WTC11 (cell line): ENCODE results near the gene PLCL2. TPM values are rescaled to one million over a fixed set of nuclear protein-coding genes. Genes with fewer than 3 reads are reported as not detected.

Experiments used
- ATAC-seq: fragments of 200-7000 bp; cut with Tn5 transposase; 2 replicates; pipeline ENCODE4 v1.10.0; 2021; ENCODE audit warnings: mild to moderate bottlenecking, moderate library complexity
- CTCF ChIA-PET: fragments of 300-600 bp; sonication (Branson Sonifier 250); formaldehyde crosslinking; loops from one replicate; lab custom pipeline; 2021; ENCODE audit warnings: antibody characterized with exemption; lab: Charles Lee
- POLR2A ChIA-PET: fragments of 350-600 bp; sonication (Branson Sonifier 250); formaldehyde crosslinking; loops from one replicate; lab custom pipeline; 2021; ENCODE audit warnings: antibody characterized with exemption; lab: Charles Lee
- DNase-seq: peaks from one replicate; pipeline ENCODE4 v3.0.0; 2021; ENCODE audit warnings: low spot score
- H3K27ac Mint-ChIP-seq: 2 replicates; pipeline ENCODE4 v1.8.0; 2021; ENCODE audit warnings: mixed read lengths
- H3K27me3 Mint-ChIP-seq: 2 replicates; pipeline ENCODE4 v1.8.0; 2021; ENCODE audit warnings: low read depth, mild to moderate bottlenecking, moderate library complexity, mixed read lengths
- H3K36me3 Mint-ChIP-seq: 2 replicates; pipeline ENCODE4 v1.8.0; 2021; ENCODE audit warnings: mixed read lengths
- H3K4me1 Mint-ChIP-seq: 2 replicates; pipeline ENCODE4 v1.8.0; 2022; ENCODE audit warnings: mixed read lengths
- H3K4me3 Mint-ChIP-seq: 2 replicates; pipeline ENCODE4 v1.8.0; 2021; ENCODE audit warnings: mild to moderate bottlenecking, moderate library complexity, mixed read lengths
- H3K9me3 Mint-ChIP-seq: 2 replicates; pipeline ENCODE4 v1.8.0; 2021; ENCODE audit warnings: mixed read lengths
- ATF3 ChIP-seq: sonication (generic); formaldehyde crosslinking; conservative IDR thresholded peaks from 2 replicates; pipeline ENCODE4 v1.8.1; 2022; ENCODE audit warnings: mild to moderate bottlenecking, missing genetic modification reagents
- ATF6 ChIP-seq: sonication (generic); formaldehyde crosslinking; IDR thresholded peaks from 2 replicates; pipeline ENCODE4 v1.8.1; 2023; ENCODE audit warnings: mild to moderate bottlenecking, missing genetic modification reagents
- EMX1 ChIP-seq: fragments of 250-450 bp; sonication (Bioruptor Pico); IDR thresholded peaks from 2 replicates; pipeline ENCODE4 v1.8.0; 2021; ENCODE audit warnings: mild to moderate bottlenecking
- ESRRA ChIP-seq: sonication (generic); formaldehyde crosslinking; IDR thresholded peaks from 2 replicates; pipeline ENCODE4 v1.8.1; 2022; ENCODE audit warnings: mild to moderate bottlenecking, missing genetic modification reagents, borderline replicate concordance
- GRHL2 ChIP-seq: fragments of 250-450 bp; sonication (Bioruptor Pico); IDR thresholded peaks from 2 replicates; pipeline ENCODE4 v1.8.0; 2022; ENCODE audit warnings: mild to moderate bottlenecking, moderate library complexity; ENCODE audit not compliant: insufficient replicate concordance, severe bottlenecking
- JAZF1 ChIP-seq: fragments of 250-450 bp; sonication (Bioruptor Pico); IDR thresholded peaks from 2 replicates; pipeline ENCODE4 v1.9.0; 2021; ENCODE audit warnings: moderate library complexity, mild to moderate bottlenecking, inconsistent platforms
- JUN ChIP-seq: sonication (generic); formaldehyde crosslinking; IDR thresholded peaks from 2 replicates; pipeline ENCODE4 v1.8.0; 2023; ENCODE audit warnings: mild to moderate bottlenecking, missing genetic modification reagents
- NFATC4 ChIP-seq: fragments of 250-450 bp; sonication (Bioruptor Pico); IDR thresholded peaks from 2 replicates; pipeline ENCODE4 v1.9.0; 2021; ENCODE audit warnings: mild to moderate bottlenecking
- NFYB ChIP-seq: sonication (generic); formaldehyde crosslinking; conservative IDR thresholded peaks from 2 replicates; pipeline ENCODE4 v1.8.0; 2022; ENCODE audit warnings: low read depth, missing genetic modification reagents
- NR1H2 ChIP-seq: sonication (generic); formaldehyde crosslinking; IDR thresholded peaks from 2 replicates; pipeline ENCODE4 v1.9.0; 2021; ENCODE audit warnings: mild to moderate bottlenecking, moderate library complexity, missing genetic modification reagents
- OVOL2 ChIP-seq: fragments of 250-450 bp; sonication (Bioruptor Pico); IDR thresholded peaks from 2 replicates; pipeline ENCODE4 v1.9.0; 2021; ENCODE audit warnings: mild to moderate bottlenecking, borderline replicate concordance
- PREB ChIP-seq: sonication (generic); formaldehyde crosslinking; IDR thresholded peaks from 2 replicates; pipeline ENCODE4 v1.8.1; 2022; ENCODE audit warnings: mild to moderate bottlenecking, missing genetic modification reagents, moderate library complexity, borderline replicate concordance
- TEAD1 ChIP-seq: sonication (generic); formaldehyde crosslinking; IDR thresholded peaks from 2 replicates; pipeline ENCODE4 v1.8.0; 2022; ENCODE audit warnings: mild to moderate bottlenecking, missing genetic modification reagents
- ZBTB21 ChIP-seq: sonication (generic); formaldehyde crosslinking; IDR thresholded peaks from 2 replicates; pipeline ENCODE4 v1.8.1; 2023; ENCODE audit warnings: mild to moderate bottlenecking, missing genetic modification reagents, borderline replicate concordance
- ZNF396 ChIP-seq: fragments of 250-450 bp; sonication (Bioruptor Pico); IDR thresholded peaks from 2 replicates; pipeline ENCODE4 v1.8.0; 2021; ENCODE audit warnings: mild to moderate bottlenecking, moderate library complexity, borderline replicate concordance
- ZNF423 ChIP-seq: fragments of 250-450 bp; sonication (Bioruptor Pico); IDR thresholded peaks from 2 replicates; pipeline ENCODE4 v2.1.2; 2022; ENCODE audit warnings: mild to moderate bottlenecking, moderate library complexity
- ZNF532 ChIP-seq: fragments of 250-450 bp; sonication (Bioruptor Pico); IDR thresholded peaks from 2 replicates; pipeline ENCODE4 v1.9.0; 2021; ENCODE audit warnings: mild to moderate bottlenecking, borderline replicate concordance
- ZSCAN18 ChIP-seq: fragments of 250-450 bp; sonication (Bioruptor Pico); IDR thresholded peaks from 2 replicates; pipeline ENCODE4 v2.1.2; 2022; ENCODE audit warnings: mild to moderate bottlenecking, moderate library complexity
- total RNA-seq: library from RNA; stranded (reverse); gene quantifications from 3 replicates; pipeline ENCODE4 v1.2.3, GENCODE V29; 2021
- TF ChIP-seq, protein P1 (sequence below): sonication (generic); formaldehyde crosslinking; IDR thresholded peaks from 2 replicates; pipeline ENCODE4 v1.8.0; 2023; ENCODE audit warnings: missing genetic modification reagents, mild to moderate bottlenecking, borderline replicate concordance
- TF ChIP-seq, protein P2 (sequence below): sonication (generic); formaldehyde crosslinking; IDR thresholded peaks from 2 replicates; pipeline ENCODE4 v1.8.0; 2022; ENCODE audit warnings: mild to moderate bottlenecking, missing genetic modification reagents

The PLCL2 gene
- total RNA-seq, 1 experiment from 2014 or later = 11.8 TPM

- Mint-ChIP-seq H3K4me3 (no peak overlapping the region), H3K27me3 (no peaks in the 10 kb centered on the region; the same call in 1 of the 2 replicates)
- DNase-seq = no peak
- CTCF ChIA-PET = interaction anchor here (1.7 kb wide), 1 partner anchor 138 kb away, joined by 4 read pairs; no protein-coding TSS in a partner anchor
- ATAC-seq = no peak
- no peak for TF ChIP-seq ESRRA (CRISPR knock-in tag)
- TF ChIP-seq NFATC4 (CRISPR knock-in tag) = no peak
- no peak for TF ChIP-seq JAZF1 (CRISPR knock-in tag)
- TF ChIP-seq GRHL2 = no peak
- no peak for TF ChIP-seq ZSCAN18
- TF ChIP-seq, protein P1, sequence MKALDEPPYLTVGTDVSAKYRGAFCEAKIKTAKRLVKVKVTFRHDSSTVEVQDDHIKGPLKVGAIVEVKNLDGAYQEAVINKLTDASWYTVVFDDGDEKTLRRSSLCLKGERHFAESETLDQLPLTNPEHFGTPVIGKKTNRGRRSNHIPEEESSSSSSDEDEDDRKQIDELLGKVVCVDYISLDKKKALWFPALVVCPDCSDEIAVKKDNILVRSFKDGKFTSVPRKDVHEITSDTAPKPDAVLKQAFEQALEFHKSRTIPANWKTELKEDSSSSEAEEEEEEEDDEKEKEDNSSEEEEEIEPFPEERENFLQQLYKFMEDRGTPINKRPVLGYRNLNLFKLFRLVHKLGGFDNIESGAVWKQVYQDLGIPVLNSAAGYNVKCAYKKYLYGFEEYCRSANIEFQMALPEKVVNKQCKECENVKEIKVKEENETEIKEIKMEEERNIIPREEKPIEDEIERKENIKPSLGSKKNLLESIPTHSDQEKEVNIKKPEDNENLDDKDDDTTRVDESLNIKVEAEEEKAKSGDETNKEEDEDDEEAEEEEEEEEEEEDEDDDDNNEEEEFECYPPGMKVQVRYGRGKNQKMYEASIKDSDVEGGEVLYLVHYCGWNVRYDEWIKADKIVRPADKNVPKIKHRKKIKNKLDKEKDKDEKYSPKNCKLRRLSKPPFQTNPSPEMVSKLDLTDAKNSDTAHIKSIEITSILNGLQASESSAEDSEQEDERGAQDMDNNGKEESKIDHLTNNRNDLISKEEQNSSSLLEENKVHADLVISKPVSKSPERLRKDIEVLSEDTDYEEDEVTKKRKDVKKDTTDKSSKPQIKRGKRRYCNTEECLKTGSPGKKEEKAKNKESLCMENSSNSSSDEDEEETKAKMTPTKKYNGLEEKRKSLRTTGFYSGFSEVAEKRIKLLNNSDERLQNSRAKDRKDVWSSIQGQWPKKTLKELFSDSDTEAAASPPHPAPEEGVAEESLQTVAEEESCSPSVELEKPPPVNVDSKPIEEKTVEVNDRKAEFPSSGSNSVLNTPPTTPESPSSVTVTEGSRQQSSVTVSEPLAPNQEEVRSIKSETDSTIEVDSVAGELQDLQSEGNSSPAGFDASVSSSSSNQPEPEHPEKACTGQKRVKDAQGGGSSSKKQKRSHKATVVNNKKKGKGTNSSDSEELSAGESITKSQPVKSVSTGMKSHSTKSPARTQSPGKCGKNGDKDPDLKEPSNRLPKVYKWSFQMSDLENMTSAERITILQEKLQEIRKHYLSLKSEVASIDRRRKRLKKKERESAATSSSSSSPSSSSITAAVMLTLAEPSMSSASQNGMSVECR (CRISPR knock-in tag) = no peak
- TF ChIP-seq OVOL2 = no peak
- TF ChIP-seq, all 79 proteins: peak for 0
- no peaks in the 10 kb centered on the region for H3K36me3 Mint-ChIP-seq
- H3K9me3 Mint-ChIP-seq = no peaks in the 10 kb centered on the region
- peaks cover 6% of the 10 kb centered on the region for H3K4me1 Mint-ChIP-seq
- H3K27ac Mint-ChIP-seq = no peak overlapping the region
- POLR2A ChIA-PET = no interaction called here
Observed at GRCh38 chr3:17021614-17022013, 136.9 kb downstream of the PLCL2 start.

DNA sequence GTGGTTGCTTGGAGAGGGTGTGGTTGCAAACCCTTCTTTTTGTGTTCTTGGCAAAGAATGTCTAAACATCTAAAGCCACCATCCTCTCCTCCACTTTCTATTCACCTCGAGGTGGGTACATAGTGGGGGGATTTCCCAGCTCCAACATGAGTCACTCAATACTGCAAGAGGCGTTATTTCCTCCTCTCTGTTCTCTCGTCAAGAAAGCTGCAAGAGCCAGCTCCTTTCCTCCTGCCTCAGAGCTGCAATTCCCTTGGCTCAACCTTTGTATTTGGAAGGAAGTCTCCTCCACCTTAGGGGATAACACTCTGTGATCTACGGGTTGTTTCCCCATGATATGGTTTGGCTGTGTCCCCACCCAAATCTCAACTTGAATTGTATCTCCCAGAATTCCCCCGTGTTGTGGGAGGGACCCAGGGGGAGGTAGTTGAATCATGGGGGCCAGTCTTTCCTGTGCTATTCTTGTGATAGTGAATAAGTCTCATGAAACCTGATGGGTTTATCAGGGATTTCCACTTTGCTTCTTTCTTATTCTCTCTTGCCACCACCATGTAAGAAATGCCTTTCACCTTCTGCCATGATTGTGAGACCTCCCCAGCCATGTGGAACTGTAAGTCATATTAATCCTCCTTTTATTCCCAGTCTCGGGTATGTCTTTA is 138.4 kb downstream of the PLCL2 start:
- Mint-ChIP-seq H3K27me3 (no peaks in the 10 kb centered on the region; the same call in 1 of the 2 replicates), H3K4me3 (no peak overlapping the region), H3K27ac (no peak overlapping the region), H3K9me3 (no peaks in the 10 kb centered on the region), H3K36me3 (no peaks in the 10 kb centered on the region), H3K4me1 (peaks cover 8% of the 10 kb centered on the region)
- ATAC-seq (no peak), DNase-seq (no peak)
- ChIA-PET POLR2A (no interaction called here), CTCF (interaction anchor here (1.7 kb wide), 1 partner anchor 139 kb away, joined by 4 read pairs; no protein-coding TSS in a partner anchor)
- TF ChIP-seq ZNF423 (no peak), NR1H2 (CRISPR knock-in tag) (no peak), EMX1 (CRISPR knock-in tag) (no peak), ZBTB21 (CRISPR knock-in tag) (no peak), ZNF396 (no peak), NFYB (CRISPR knock-in tag) (no peak), PREB (CRISPR knock-in tag) (no peak), ATF6 (no peak), TEAD1 (CRISPR knock-in tag) (no peak), ATF3 (CRISPR knock-in tag) (no peak), JUN (CRISPR knock-in tag) (no peak), ZNF532 (CRISPR knock-in tag) (no peak)
- TF ChIP-seq, protein P2, sequence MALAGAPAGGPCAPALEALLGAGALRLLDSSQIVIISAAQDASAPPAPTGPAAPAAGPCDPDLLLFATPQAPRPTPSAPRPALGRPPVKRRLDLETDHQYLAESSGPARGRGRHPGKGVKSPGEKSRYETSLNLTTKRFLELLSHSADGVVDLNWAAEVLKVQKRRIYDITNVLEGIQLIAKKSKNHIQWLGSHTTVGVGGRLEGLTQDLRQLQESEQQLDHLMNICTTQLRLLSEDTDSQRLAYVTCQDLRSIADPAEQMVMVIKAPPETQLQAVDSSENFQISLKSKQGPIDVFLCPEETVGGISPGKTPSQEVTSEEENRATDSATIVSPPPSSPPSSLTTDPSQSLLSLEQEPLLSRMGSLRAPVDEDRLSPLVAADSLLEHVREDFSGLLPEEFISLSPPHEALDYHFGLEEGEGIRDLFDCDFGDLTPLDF (CRISPR knock-in tag) = no peak
